ENCODE data around the gene TYROBP.

Gene TYROBP

GRCh38 chr19:35901055-35901644 is 6.9 kb downstream of the TYROBP start:
- Histone ChIP-seq H3K4me3 (replicated peaks; ENCODE audit: low read depth, low read length) (peak overlapping the region; percentile 89), H3K27me3 (replicated peaks; ENCODE audit: control insufficient read depth, insufficient read depth, low read length) (no peaks in the 10 kb centered on the region), H3K36me3 (ENCODE audit: control insufficient read depth, insufficient read depth, low read length) (peaks cover 19% of the 10 kb centered on the region)
- DNase-seq (ENCODE audit: extremely low read depth, insufficient read length), result no peak
- TF ChIP-seq CTCF (IDR thresholded peaks at IDR 0.05; ENCODE audit: insufficient read depth, low read length, poor library complexity, severe bottlenecking), result no peak

- peaks cover 24% of the 10 kb centered on the region for H3K36me3 ChIP-seq (ENCODE audit: control insufficient read depth, insufficient read depth, low read length)
- no peak for TF ChIP-seq CTCF (IDR thresholded peaks at IDR 0.05; ENCODE audit: insufficient read depth, low read length, poor library complexity, severe bottlenecking)
Measured at GRCh38 chr19:35899547-35900214, 8.4 kb downstream of the TYROBP start.

GRCh38 chr19:35898499-35898809 is 9.6 kb downstream of the TYROBP start:
- TF ChIP-seq CTCF (IDR thresholded peaks at IDR 0.05; ENCODE audit: insufficient read depth, low read length, poor library complexity, severe bottlenecking), result no peak
- no peak for DNase-seq (ENCODE audit: extremely low read depth, insufficient read length)
- no peaks in the 10 kb centered on the region for H3K27me3 ChIP-seq (replicated peaks; ENCODE audit: control insufficient read depth, insufficient read depth, low read length)
- peaks cover 26% of the 10 kb centered on the region for H3K36me3 ChIP-seq (ENCODE audit: control insufficient read depth, insufficient read depth, low read length)
- peak overlapping the region; percentile 89 for H3K4me3 ChIP-seq (replicated peaks; ENCODE audit: low read depth, low read length)

More at GRCh38 chr19:35899547-35900214, 8.4 kb downstream of the TYROBP start:
- peak; percentile 97 for DNase-seq (ENCODE audit: extremely low read depth, insufficient read length)
- Histone ChIP-seq H3K27me3 (replicated peaks; ENCODE audit: control insufficient read depth, insufficient read depth, low read length) (no peaks in the 10 kb centered on the region), H3K4me3 (replicated peaks; ENCODE audit: low read depth, low read length) (peak overlapping the region; percentile 89)

GRCh38 chr19:35897706-35898451 is 10.2 kb downstream of the TYROBP start:
- Histone ChIP-seq H3K4me3 (replicated peaks; ENCODE audit: low read depth, low read length) (peak overlapping the region; percentile 89), H3K36me3 (ENCODE audit: control insufficient read depth, insufficient read depth, low read length) (peaks cover 29% of the 10 kb centered on the region), H3K27me3 (replicated peaks; ENCODE audit: control insufficient read depth, insufficient read depth, low read length) (no peaks in the 10 kb centered on the region)
- no peak for TF ChIP-seq CTCF (IDR thresholded peaks at IDR 0.05; ENCODE audit: insufficient read depth, low read length, poor library complexity, severe bottlenecking)
- DNase-seq (ENCODE audit: extremely low read depth, insufficient read length), result no peak

GRCh38 chr19:35896643-35897040 is 11.5 kb downstream of the TYROBP start:
- Histone ChIP-seq H3K4me3 (replicated peaks; ENCODE audit: low read depth, low read length) (no peak overlapping the region), H3K36me3 (ENCODE audit: control insufficient read depth, insufficient read depth, low read length) (peaks cover 30% of the 10 kb centered on the region), H3K27me3 (replicated peaks; ENCODE audit: control insufficient read depth, insufficient read depth, low read length) (no peaks in the 10 kb centered on the region)
- no peak for DNase-seq (ENCODE audit: extremely low read depth, insufficient read length)
- no peak for TF ChIP-seq CTCF (IDR thresholded peaks at IDR 0.05; ENCODE audit: insufficient read depth, low read length, poor library complexity, severe bottlenecking)

Data from GM06990 (cell line).